ENCODE data around the gene GALK1.
"Not testable (repeated sequence)": the region's sequence is repeated elsewhere in the genome, so short reads cannot be mapped to it uniquely, and the experiment has no call there.

GALK1 gene

GRCh38 chr17:75783803-75784472 is 18.9 kb upstream of the GALK1 start:
- no peak for DNase-seq

- DNase-seq, result no peak
These were observed 18.2 kb upstream of the GALK1 start for GRCh38 chr17:75783069-75783783.

GRCh38 chr17:75779987-75780889 is 15.2 kb upstream of the GALK1 start:
- DNase-seq, result no peak

- DNase-seq, result peak; percentile 87 to 89
These were observed 14.4 kb upstream of the GALK1 start for GRCh38 chr17:75779250-75779986.

- DNase-seq, result peak; percentile 58 to 72
These were observed 13.9 kb upstream of the GALK1 start for GRCh38 chr17:75778861-75779249.

- DNase-seq, result not testable (repeated sequence)
These were observed 13.3 kb upstream of the GALK1 start for GRCh38 chr17:75778066-75778860.

- DNase-seq, result no peak
These were observed 12.4 kb upstream of the GALK1 start for GRCh38 chr17:75777296-75777922.

- DNase-seq, result no peak
These were observed 11.6 kb upstream of the GALK1 start for GRCh38 chr17:75776386-75777295.

GRCh38 chr17:75774991-75775668 is 10.1 kb upstream of the GALK1 start:
- DNase-seq, result no peak

- no peak for DNase-seq
These were observed 9.5 kb upstream of the GALK1 start for GRCh38 chr17:75774471-75774990.

GRCh38 chr17:75773808-75774470 is 8.9 kb upstream of the GALK1 start:
- DNase-seq, result no peak

- no peak for DNase-seq
These were observed 8.3 kb upstream of the GALK1 start for GRCh38 chr17:75773121-75773807.

GRCh38 chr17:75771334-75772281 is 6.6 kb upstream of the GALK1 start:
- DNase-seq, result no peak

- DNase-seq, result no peak
These were observed 4.5 kb upstream of the GALK1 start for GRCh38 chr17:75769536-75769935.

GRCh38 chr17:75767881-75768280 is 2.9 kb upstream of the GALK1 start:
- no peak for DNase-seq

- DNase-seq, result no peak
These were observed 989 bp upstream of the GALK1 start for GRCh38 chr17:75765981-75766380.

GRCh38 chr17:75764417-75764710 is 628 bp downstream of the GALK1 start:
- no peak for DNase-seq
